Raji (cell line): ENCODE data around the gene SERTAD1.

Experiments used
- POLR2A ChIP-seq: IDR thresholded peaks from 2 replicates; pipeline ENCODE4 v1.6.1; 2011; ENCODE audit warnings: low read depth, low read length, control low read depth; ENCODE audit not compliant: insufficient read depth

Gene SERTAD1

DNA sequence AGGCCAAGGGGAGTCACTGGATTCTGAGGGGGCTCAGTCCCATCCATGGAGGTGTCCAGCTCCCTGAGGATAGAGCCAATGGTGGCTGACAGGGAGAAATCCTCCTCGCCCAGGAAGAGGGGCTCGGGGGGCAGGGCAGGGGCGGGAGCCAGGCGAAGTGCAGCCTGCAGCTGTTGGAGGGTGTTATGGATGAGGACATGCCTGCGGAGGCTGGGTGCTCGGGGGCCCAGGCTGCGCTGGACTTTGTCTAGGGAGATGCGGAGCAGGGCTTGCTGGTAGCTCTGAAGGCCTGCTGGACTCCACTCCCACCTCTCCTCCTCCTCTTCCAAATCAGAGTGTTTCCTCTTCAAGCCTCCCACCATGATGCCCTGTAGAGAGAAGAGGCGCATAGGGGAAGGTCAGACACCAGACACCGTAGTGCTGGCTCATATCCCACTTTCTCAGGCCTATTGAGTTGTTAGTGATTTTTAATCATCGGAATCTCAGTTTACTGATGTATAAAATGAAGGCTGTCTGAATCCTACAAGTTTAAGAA is 16.0 kb upstream of the SERTAD1 start:
- TF ChIP-seq POLR2A = no peak

GRCh38 chr19:40438284-40438683 is 12.5 kb upstream of the SERTAD1 start:
- no peak for TF ChIP-seq POLR2A

DNA sequence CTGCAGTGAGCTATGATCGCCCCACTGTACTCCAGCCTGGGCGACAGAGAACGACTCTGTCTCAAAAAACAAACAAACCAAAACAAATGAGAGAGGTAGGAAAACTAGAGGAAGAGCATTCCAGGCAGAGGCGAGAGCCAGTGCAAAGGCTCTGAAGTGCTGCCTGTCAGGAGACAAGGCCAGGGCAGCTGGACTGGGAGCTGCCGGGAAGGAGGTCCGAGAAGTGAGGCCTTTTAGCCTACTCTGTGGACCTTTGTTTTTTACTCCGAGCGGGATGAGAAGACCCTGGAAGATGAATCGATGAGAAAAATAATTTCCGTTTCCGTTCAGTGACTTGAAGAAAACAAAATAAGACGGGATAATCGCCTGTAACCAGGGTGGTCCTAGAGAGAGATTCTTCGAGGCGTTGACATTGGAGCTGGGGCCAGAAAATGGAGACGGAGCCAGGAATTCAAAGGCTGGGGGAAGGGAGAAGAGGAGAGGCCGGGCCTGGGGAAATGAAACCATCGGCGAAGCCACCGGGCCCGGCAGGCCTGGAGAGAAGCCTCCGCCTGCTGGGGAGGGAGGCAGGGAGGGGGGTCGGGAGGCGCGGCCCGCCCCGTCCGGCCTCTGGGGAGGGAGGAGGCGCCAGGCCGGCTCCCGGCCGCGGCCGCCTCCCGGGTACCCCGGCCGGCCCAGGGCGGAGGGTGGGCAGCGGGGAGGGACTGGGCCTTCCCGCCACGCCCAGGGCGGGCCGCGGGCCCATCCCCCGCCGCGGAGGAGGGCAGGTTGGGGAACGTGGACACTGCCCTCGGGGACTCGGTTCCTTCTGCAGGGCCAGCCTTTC is 7.8 kb upstream of the SERTAD1 start:
- TF ChIP-seq POLR2A = no peak

DNA sequence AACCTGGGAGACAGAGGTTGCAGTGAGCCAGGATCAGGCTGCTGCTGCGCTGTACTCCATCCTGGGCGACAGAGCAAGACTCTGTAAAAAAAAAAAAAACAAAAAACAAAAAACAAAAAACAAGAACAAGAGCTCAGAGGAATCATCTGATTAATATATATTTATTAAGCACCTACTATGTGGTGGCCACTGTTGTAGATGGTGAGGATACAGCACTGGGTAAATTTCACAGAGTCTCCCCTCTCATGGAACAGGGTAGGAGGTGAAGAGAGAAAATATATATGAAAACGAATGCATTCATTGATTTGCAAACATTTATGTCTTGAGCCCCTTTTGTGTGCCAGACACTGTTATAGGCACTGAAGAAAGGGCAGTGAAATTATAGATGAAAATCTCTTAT is 5.9 kb upstream of the SERTAD1 start:
- no peak for TF ChIP-seq POLR2A

GRCh38 chr19:40424637-40425449 is 949 bp downstream of the SERTAD1 start:
- TF ChIP-seq POLR2A = no peak

DNA sequence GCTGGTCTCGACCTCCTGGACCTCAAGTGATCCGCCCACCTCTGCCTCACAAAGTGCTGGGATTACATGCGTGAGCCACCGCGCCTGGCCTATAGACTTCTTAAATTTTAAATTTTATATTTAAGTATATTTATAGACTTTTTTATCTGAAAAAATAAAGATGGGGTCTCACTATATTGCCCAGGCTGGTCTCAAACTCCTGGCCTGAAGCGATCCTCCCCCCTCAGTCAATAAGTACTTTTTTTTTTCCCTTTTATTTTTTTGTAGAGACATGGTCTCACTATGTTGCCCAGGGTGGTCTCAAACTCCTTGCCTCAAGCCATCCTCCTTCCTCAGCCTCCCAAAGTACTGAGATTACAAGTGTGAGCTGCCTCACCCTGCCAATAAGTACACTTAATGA is 1.9 kb downstream of the SERTAD1 start:
- no peak for TF ChIP-seq POLR2A

DNA sequence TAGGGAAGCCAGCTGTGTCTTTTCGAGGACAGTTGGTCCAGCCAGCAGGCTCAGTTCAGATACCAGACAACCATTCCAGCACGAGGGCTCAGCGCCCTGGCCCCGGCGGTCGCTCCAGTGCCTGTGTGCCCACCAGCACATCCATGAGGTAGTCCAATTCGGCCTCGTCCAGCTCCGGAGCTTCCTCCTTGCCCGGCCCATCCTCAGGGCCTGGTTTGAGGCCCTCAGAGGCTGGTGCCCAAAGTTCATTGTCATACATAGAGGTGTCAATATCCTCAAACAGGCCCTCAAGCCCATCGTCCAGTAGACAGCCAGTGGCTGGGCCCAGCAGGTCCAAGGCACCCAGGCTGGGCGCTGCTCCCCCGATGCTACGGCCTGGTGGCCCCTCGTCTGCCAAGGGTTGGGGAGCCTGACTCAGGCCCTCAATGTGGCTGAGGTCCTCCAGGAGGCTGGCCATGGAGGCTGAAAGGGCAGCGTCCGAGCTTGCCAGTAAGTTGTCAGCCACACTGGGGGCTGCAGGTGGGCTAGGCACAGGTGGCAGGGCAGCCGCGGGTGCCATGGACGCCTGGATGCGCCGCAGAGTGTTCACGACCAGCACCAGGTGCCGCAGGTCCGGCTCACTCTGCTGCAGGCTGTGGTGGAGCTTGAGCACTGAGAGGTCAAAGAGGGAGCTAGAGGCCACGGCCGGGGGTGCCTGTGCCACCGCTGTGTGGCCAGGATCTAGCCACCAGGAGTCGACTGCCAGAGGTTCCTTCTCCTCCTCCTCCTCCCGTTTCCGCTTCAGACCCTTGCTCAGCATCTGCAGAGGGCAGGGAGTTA is 2.8 kb downstream of the SERTAD1 start:
- no peak for TF ChIP-seq POLR2A

GRCh38 chr19:40421993-40422747 is 3.6 kb downstream of the SERTAD1 start:
- no peak for TF ChIP-seq POLR2A

GRCh38 chr19:40420766-40421765 is 4.7 kb downstream of the SERTAD1 start:
- peak; percentile 67 for TF ChIP-seq POLR2A

GRCh38 chr19:40420451-40420765 is 5.4 kb downstream of the SERTAD1 start:
- no peak for TF ChIP-seq POLR2A

GRCh38 chr19:40419780-40420179 is 6.0 kb downstream of the SERTAD1 start:
- TF ChIP-seq POLR2A = no peak

DNA sequence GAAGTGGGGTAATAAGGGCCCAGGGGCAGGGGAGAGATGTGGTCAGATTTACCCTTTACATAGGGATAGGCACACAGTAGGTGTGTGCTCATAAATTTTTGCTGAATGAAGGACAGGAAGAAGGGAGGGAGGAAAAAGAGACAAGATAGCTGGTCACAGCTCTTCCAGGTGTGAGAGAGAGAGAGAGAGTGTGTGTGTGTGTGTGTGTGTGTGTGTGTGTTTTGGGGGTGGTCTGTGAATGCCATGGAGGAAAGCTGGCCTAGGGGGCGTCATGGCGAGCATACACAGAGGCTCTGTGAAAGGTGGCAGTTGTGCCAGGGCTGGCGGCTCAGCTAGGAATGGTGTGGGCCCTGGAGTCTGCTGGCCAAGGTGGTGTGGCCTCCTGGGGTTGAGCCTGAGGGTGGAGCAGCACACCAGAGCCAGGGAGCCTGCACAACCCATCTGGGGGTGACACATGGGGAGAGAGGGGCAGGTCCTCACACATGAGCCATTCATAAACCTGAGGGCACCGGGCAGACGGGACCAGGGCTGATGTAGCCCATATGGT is 6.7 kb downstream of the SERTAD1 start:
- no peak for TF ChIP-seq POLR2A

- no peak for TF ChIP-seq POLR2A
Observed at GRCh38 chr19:40418040-40418439, 7.8 kb downstream of the SERTAD1 start.
